ENCODE data around the gene DLGAP4.

- TF ChIP-seq POLR2A (IDR thresholded peaks at IDR 0.05; ENCODE audit: low read depth, low read length) (no peak), POLR2AphosphoS5 (IDR thresholded peaks at IDR 0.05; ENCODE audit: low read depth, low read length) (no peak), TAF1 (IDR thresholded peaks at IDR 0.05; ENCODE audit: borderline replicate concordance, low read depth, low read length) (no peak)
Measured at GRCh38 chr20:36507746-36508145, 201.6 kb downstream of the DLGAP4 start.
